HG03060 (cell line): ENCODE data around the gene CRNKL1.
"Not testable (repeated sequence)": the region's sequence is repeated elsewhere in the genome, so short reads cannot be mapped to it uniquely, and the experiment has no call there.

Experiments used
- ATAC-seq: cut with Tn5 transposase; IDR thresholded peaks from one replicate; pipeline ENCODE4 v1.9.1; 2021; ENCODE audit warnings: low read depth, moderate number of reproducible peaks; ENCODE audit not compliant: unreplicated experiment

Gene CRNKL1

GRCh38 chr20:20010639-20011500, 41.4 kb downstream of the CRNKL1 start:
- no peak for ATAC-seq

GRCh38 chr20:20009784-20010253, 42.4 kb downstream of the CRNKL1 start:
- no peak for ATAC-seq

- ATAC-seq: no peak
Measured at GRCh38 chr20:20005342-20005741, 46.9 kb downstream of the CRNKL1 start.

GRCh38 chr20:20003955-20004322, 48.3 kb downstream of the CRNKL1 start:
- not testable (repeated sequence) for ATAC-seq

- no peak for ATAC-seq
Measured at GRCh38 chr20:20003031-20003954, 49.0 kb downstream of the CRNKL1 start.

- no peak for ATAC-seq
Measured at GRCh38 chr20:20002101-20002998, 49.9 kb downstream of the CRNKL1 start.

GRCh38 chr20:20000211-20000968, 51.9 kb downstream of the CRNKL1 start:
- no peak for ATAC-seq

GRCh38 chr20:19998990-19999705, 53.1 kb downstream of the CRNKL1 start:
- ATAC-seq: no peak

- no peak for ATAC-seq
Measured at GRCh38 chr20:19996917-19997316, 55.3 kb downstream of the CRNKL1 start.

- no peak for ATAC-seq
Measured at GRCh38 chr20:19996222-19996621, 56.0 kb downstream of the CRNKL1 start.

- ATAC-seq: no peak
Measured at GRCh38 chr20:19995220-19995863, 56.9 kb downstream of the CRNKL1 start.

GRCh38 chr20:19993958-19994669, 58.2 kb downstream of the CRNKL1 start:
- ATAC-seq: no peak

- ATAC-seq: no peak
Measured at GRCh38 chr20:19992996-19993908, 59.0 kb downstream of the CRNKL1 start.

- no peak for ATAC-seq
Measured at GRCh38 chr20:19991854-19992253, 60.4 kb downstream of the CRNKL1 start.

GRCh38 chr20:19991308-19991707, 61.0 kb downstream of the CRNKL1 start:
- no peak for ATAC-seq

GRCh38 chr20:19990850-19991249, 61.4 kb downstream of the CRNKL1 start:
- ATAC-seq: no peak

GRCh38 chr20:19987046-19987445, 65.2 kb downstream of the CRNKL1 start:
- no peak for ATAC-seq
